Endothelial cell of umbilical vein (primary cell): ENCODE data around the gene ZNF581. TPM values are rescaled to one million over a fixed set of nuclear protein-coding genes. Genes with fewer than 3 reads are reported as not detected.

Source experiments
- BruUV-seq: library from RNA; stranded (reverse); fragments of 400-500 nt; replicated peaks from 2 replicates; lab custom pipeline; 2021; lab: Mats Ljungman, UMichigan
- CTCF ChIA-PET: fragments of 300-600, 350-600 bp; sonication (Branson Sonifier 250); formaldehyde crosslinking; loops from one replicate; lab custom pipeline; 2021; ENCODE audit warnings: antibody characterized with exemption, inconsistent platforms; lab: Charles Lee
- POLR2A ChIA-PET: fragments of 300-600, 350-600 bp; sonication (Branson Sonifier 250); formaldehyde crosslinking; loops from one replicate; lab custom pipeline; 2021; ENCODE audit warnings: antibody characterized with exemption, inconsistent platforms; lab: Charles Lee
- DNase-seq: peaks from one replicate; pipeline ENCODE4 v3.0.0-alpha.2; 2011; ENCODE audit warnings: low read depth, low spot score
- FAIRE-seq: peaks from 2 replicates; lab custom pipeline; 2011; peaks lifted over from hg19 to GRCh38; lab: Jason Lieb, UNC
- H2AFZ ChIP-seq: 2 replicates; pipeline ENCODE4 v1.6.0; 2012; ENCODE audit warnings: low read depth, low read length, control low read depth, inconsistent platforms
- H3K27ac ChIP-seq: 2 replicates; pipeline ENCODE4 v1.5.1; 2011; ENCODE audit warnings: low read depth, mild to moderate bottlenecking, control low read depth, low read length, moderate library complexity; ENCODE audit not compliant: insufficient read depth
- H3K27me3 ChIP-seq, 2 experiments: 2 replicates each; pipeline versions ENCODE4 v1.6.0 to v1.6.1; 2011; ENCODE audit warnings: low read length in 2 of 2, mixed read lengths in 1 of 2; ENCODE audit not compliant: control insufficient read depth in 2 of 2, insufficient read depth in 2 of 2
- H3K36me3 ChIP-seq, 2 experiments: 2 replicates in 1 of 2; 3 replicates in 1 of 2; pipeline ENCODE4 v1.5.1; 2011; ENCODE audit warnings: low read length in 2 of 2, mild to moderate bottlenecking in 1 of 2, moderate library complexity in 1 of 2; ENCODE audit not compliant: control insufficient read depth in 2 of 2, insufficient read depth in 2 of 2; ENCODE audit errors: extremely low read depth in 1 of 2
- H3K4me1 ChIP-seq: 3 replicates; pipeline ENCODE4 v1.5.1; 2011; ENCODE audit warnings: mild to moderate bottlenecking, low read length; ENCODE audit not compliant: control insufficient read depth, insufficient read depth; ENCODE audit errors: extremely low read depth
- H3K4me2 ChIP-seq: 2 replicates; pipeline ENCODE4 v1.6.1; 2011; ENCODE audit warnings: low read length, control low read depth, mixed read lengths; ENCODE audit not compliant: insufficient read depth
- H3K4me3 ChIP-seq, 3 experiments: fragments of 200-600 bp in 1 of 3; sonication (generic), shearing (Covaris generic) in 1 of 3; replicated peaks in 1 of 3; 2 replicates each; pipeline ENCODE4 v1.5.1; 2011 to 2016; ENCODE audit warnings: control low read depth in 3 of 3, low read length in 3 of 3, mild to moderate bottlenecking in 2 of 3, inconsistent platforms in 1 of 3, low read depth in 1 of 3, moderate library complexity in 1 of 3; ENCODE audit not compliant: insufficient read depth in 1 of 3
- H3K79me2 ChIP-seq: 2 replicates; pipeline ENCODE4 v1.6.0; 2012; ENCODE audit warnings: low read length, inconsistent platforms; ENCODE audit not compliant: control insufficient read depth, insufficient read depth
- H3K9ac ChIP-seq: replicated peaks from 2 replicates; pipeline ENCODE3; 2011; ENCODE audit warnings: low read length, control low read depth; ENCODE audit not compliant: insufficient read depth; ENCODE audit errors: extremely low read depth
- H3K9me1 ChIP-seq: replicated peaks from 3 replicates; pipeline ENCODE4 v1.6.0; 2011; ENCODE audit warnings: mild to moderate bottlenecking, low read length; ENCODE audit not compliant: control insufficient read depth, insufficient read depth; ENCODE audit errors: extremely low read depth
- H3K9me3 ChIP-seq: replicated peaks from 2 replicates; pipeline ENCODE4 v1.5.1; 2012; ENCODE audit warnings: low read length, inconsistent platforms; ENCODE audit not compliant: control insufficient read depth, insufficient read depth
- H4K20me1 ChIP-seq: replicated peaks from 2 replicates; pipeline ENCODE3; 2011; ENCODE audit warnings: mild to moderate bottlenecking, low read length; ENCODE audit not compliant: control insufficient read depth, insufficient read depth; ENCODE audit errors: extremely low read depth
- CTCF ChIP-seq, 2 donors: IDR thresholded peaks; 1 replicate in 1 of 2; 2 replicates in 1 of 2; pipeline ENCODE4 v1.5.1; 2011; ENCODE audit warnings: low read length in 2 of 2, mild to moderate bottlenecking in 2 of 2, moderate library complexity in 2 of 2, control low read depth in 1 of 2, inconsistent platforms in 1 of 2, low read depth in 1 of 2; ENCODE audit not compliant: insufficient read depth in 1 of 2; ENCODE audit errors: extremely low read depth in 1 of 2
- EZH2 ChIP-seq: IDR thresholded peaks from 2 replicates; pipeline ENCODE4 v1.6.1; 2012; ENCODE audit warnings: borderline replicate concordance, low read depth, mild to moderate bottlenecking, moderate library complexity, low read length, inconsistent platforms; ENCODE audit not compliant: severe bottlenecking
- FOS ChIP-seq: IDR thresholded peaks from 2 replicates; pipeline ENCODE4 v1.6.1; 2011; ENCODE audit warnings: mild to moderate bottlenecking, low read length, moderate library complexity, borderline replicate concordance; ENCODE audit not compliant: insufficient read depth
- GATA2 ChIP-seq: IDR thresholded peaks from 2 replicates; pipeline ENCODE4 v1.7.0; 2011; ENCODE audit warnings: low read depth, mild to moderate bottlenecking, moderate library complexity, mixed read lengths, low read length; ENCODE audit not compliant: insufficient read length, insufficient read depth
- JUN ChIP-seq: IDR thresholded peaks from 2 replicates; pipeline ENCODE4 v1.6.1; 2011; ENCODE audit warnings: borderline replicate concordance, low read depth; ENCODE audit not compliant: insufficient read length, insufficient read depth
- MAX ChIP-seq: IDR thresholded peaks from 2 replicates; pipeline ENCODE4 v1.6.1; 2011; ENCODE audit not compliant: insufficient read depth, insufficient read length
- MYC ChIP-seq: IDR thresholded peaks from one replicate; pipeline ENCODE4 v1.6.1; 2011; ENCODE audit warnings: mild to moderate bottlenecking, low read depth, low read length
- POLR2A ChIP-seq: IDR thresholded peaks from 2 replicates; pipeline ENCODE4 v1.6.1; 2012; ENCODE audit warnings: low read depth, mild to moderate bottlenecking, control low read depth, low read length
- POLR2AphosphoS5 ChIP-seq: IDR thresholded peaks from 2 replicates; pipeline ENCODE4 v1.6.1; 2012; ENCODE audit warnings: low read depth, mild to moderate bottlenecking, control low read depth, low read length, moderate library complexity; ENCODE audit not compliant: insufficient read depth
- dilution Hi-C: fragments of 300-500 bp; cut with MboI; formaldehyde crosslinking; loops from one replicate; pipeline ENCODE4 v1.15.0; 2019; ENCODE audit warnings: low sequenced_read_pairs; ENCODE audit not compliant: extremely low pct_ligation_motif_present
- intact Hi-C: fragments of 100-400 bp; cut with micrococcal nuclease; formaldehyde crosslinking; loops from one replicate; pipeline ENCODE4 v1.10.0; 2022
- polyA plus RNA-seq, 4 experiments: library from polyadenylated mRNA; depleted of rRNA in 3 of 4; stranded (reverse) in 3 of 4; unstranded in 1 of 4; fragments of >200 nt; gene quantifications; 2 replicates each; pipeline versions ENCODE4 v1.2.1 to v1.2.3, GENCODE V29; 2011 to 2012; ENCODE audit warnings: missing spikeins in 1 of 4
- total RNA-seq: library from RNA; stranded (reverse); gene quantifications from 2 replicates; pipeline ENCODE4 v1.2.3, GENCODE V29; 2021

ZNF581 gene
- total and polyA plus RNA-seq, 2 donors (not counting 3 experiments of a cell fraction or from before 2014, with no cell fraction given), result 31.4 to 32.3 TPM

- Histone ChIP-seq H3K9ac (no peak overlapping the region), H3K9me3 (no peaks in the 10 kb centered on the region), H3K79me2 (peaks cover 29% of the 10 kb centered on the region), H3K4me2 (no peak overlapping the region), H3K27me3 (no peaks in the 10 kb centered on the region), H3K4me3 (no peak overlapping the region), H4K20me1 (no peaks in the 10 kb centered on the region), H3K36me3 (peaks cover 3 to 54% of the 10 kb centered on the region in 2 experiments), H3K9me1 (no peaks in the 10 kb centered on the region), H3K27ac (no peak overlapping the region), H3K4me1 (no peaks in the 10 kb centered on the region), H2AFZ (no peak overlapping the region)
- dilution Hi-C loops (no loop called here), intact Hi-C loops (no loop called here)
- TF ChIP-seq POLR2A (no peak), MAX (no peak), MYC (no peak), CTCF (IDR thresholded peaks at IDR 0.05; ENCODE audit: extremely low read depth in 1 of 2, insufficient read depth in 1 of 2, low read depth in 1 of 2, low read length in 2 of 2) (no peak), FOS (no peak), EZH2 (no peak), JUN (no peak), GATA2 (no peak), POLR2AphosphoS5 (no peak)
- FAIRE-seq (no peak), DNase-seq (no peak)
- no TSS peak for BruUV-seq
- POLR2A ChIA-PET, result no interaction called here
- CTCF ChIA-PET, result interaction anchor here (1.0 kb wide), 1 partner anchor 16 kb away, joined by 3 read pairs; no protein-coding TSS in a partner anchor
Measured at GRCh38 chr19:55687281-55688201, 44.1 kb downstream of the ZNF581 start.
